Transverse colon (tissue), 4 donors: ENCODE measurements around the gene KAZN.

Experiments
- EP300 ChIP-seq: sonication (generic); formaldehyde crosslinking; IDR thresholded peaks from one replicate; pipeline ENCODE4 v1.6.1; 2017; ENCODE audit warnings: antibody characterized with exemption, low read depth
- POLR2A ChIP-seq: fragments of 450-650 bp; IDR thresholded peaks from one replicate; pipeline ENCODE4 v1.6.1; 2016; ENCODE audit warnings: antibody characterized with exemption, mild to moderate bottlenecking, moderate library complexity
- POLR2AphosphoS5 ChIP-seq, 3 donors: sonication (generic); formaldehyde crosslinking; IDR thresholded peaks; one replicate each; pipeline ENCODE4 v1.6.1; 2016; ENCODE audit warnings: antibody characterized with exemption in 3 of 3
- TF ChIP-seq, protein P1 (sequence below), 5 experiments: fragments of 200-600 bp in 3 of 5; fragments of 450-650 bp in 2 of 5; sonication (generic) in 3 of 5; IDR thresholded peaks; 1 replicate in 2 of 5; 2 replicates in 3 of 5; pipeline ENCODE4 v1.5.1; 2016 to 2017; ENCODE audit warnings: antibody characterized with exemption in 5 of 5, inconsistent platforms in 3 of 5, mild to moderate bottlenecking in 2 of 5, moderate library complexity in 1 of 5

DNA sequence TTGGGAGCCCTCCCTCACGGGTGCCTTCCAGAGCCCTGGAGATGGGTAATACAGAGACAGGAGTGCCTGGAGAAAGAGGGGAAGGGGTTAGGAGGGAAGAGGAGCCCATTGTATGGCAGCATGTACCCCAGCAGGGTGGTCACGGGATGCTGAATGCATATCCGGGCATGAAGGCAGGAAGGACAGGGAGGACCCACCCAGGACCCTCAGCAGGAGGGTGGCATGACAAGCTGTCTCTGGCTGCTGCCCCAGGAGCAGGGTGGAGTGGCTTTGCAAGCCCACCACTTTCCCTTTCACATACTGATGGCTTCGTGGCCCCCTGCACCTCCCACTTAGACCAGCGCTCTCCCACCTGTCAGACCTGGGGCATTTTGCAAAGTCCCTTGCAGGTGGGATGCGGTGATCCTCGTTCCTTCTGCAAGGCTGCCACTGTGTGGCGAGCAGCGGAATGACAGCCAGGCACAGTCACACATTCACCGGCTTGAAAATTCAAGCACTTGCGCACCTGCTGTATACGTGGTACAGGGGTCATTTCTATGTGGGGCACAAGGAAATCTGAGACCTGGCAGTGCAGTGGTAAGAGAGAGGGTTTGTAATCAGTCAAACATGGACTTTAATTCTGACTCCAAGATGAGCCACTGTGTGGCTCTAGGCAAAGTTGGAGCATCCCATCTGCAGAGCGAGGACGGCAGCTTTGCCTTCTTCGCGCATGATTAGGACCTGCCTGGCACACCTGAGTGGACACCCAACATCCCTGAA, 501.8 kb downstream of the KAZN start:
- TF ChIP-seq, protein P1, sequence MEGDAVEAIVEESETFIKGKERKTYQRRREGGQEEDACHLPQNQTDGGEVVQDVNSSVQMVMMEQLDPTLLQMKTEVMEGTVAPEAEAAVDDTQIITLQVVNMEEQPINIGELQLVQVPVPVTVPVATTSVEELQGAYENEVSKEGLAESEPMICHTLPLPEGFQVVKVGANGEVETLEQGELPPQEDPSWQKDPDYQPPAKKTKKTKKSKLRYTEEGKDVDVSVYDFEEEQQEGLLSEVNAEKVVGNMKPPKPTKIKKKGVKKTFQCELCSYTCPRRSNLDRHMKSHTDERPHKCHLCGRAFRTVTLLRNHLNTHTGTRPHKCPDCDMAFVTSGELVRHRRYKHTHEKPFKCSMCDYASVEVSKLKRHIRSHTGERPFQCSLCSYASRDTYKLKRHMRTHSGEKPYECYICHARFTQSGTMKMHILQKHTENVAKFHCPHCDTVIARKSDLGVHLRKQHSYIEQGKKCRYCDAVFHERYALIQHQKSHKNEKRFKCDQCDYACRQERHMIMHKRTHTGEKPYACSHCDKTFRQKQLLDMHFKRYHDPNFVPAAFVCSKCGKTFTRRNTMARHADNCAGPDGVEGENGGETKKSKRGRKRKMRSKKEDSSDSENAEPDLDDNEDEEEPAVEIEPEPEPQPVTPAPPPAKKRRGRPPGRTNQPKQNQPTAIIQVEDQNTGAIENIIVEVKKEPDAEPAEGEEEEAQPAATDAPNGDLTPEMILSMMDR (IDR thresholded peaks at IDR 0.05): peak; percentile 83 to 94 (median 89)
- TF ChIP-seq POLR2A (no peak), POLR2AphosphoS5 (IDR thresholded peaks at IDR 0.05) (no peak), EP300 (no peak)
